Endodermal cell (in vitro differentiated cells): Measurements from ENCODE around the gene IRX5. TPM values are rescaled to one million over a fixed set of nuclear protein-coding genes. Genes with fewer than 3 reads are reported as not detected.

Source experiments
- DNase-seq: peaks from one replicate; pipeline ENCODE4 v3.0.0-alpha.2; 2017
- H3K27ac ChIP-seq: 2 replicates; pipeline ENCODE4 v1.5.1; 2013; ENCODE audit warnings: mild to moderate bottlenecking, low read depth, low read length, moderate library complexity
- H3K27me3 ChIP-seq: 2 replicates; pipeline ENCODE4 v1.6.1; 2013; ENCODE audit warnings: mild to moderate bottlenecking, low read length, moderate library complexity; ENCODE audit not compliant: insufficient read depth, control insufficient read depth, poor library complexity, severe bottlenecking
- H3K36me3 ChIP-seq: 2 replicates; pipeline ENCODE4 v1.7.0; 2013; ENCODE audit warnings: mild to moderate bottlenecking, low read length, moderate library complexity; ENCODE audit not compliant: control insufficient read depth, insufficient read depth
- H3K4me1 ChIP-seq: one replicate; pipeline ENCODE4 v1.7.0; 2013; ENCODE audit warnings: low read length; ENCODE audit not compliant: control insufficient read depth, insufficient read depth
- H3K4me3 ChIP-seq: 2 replicates; pipeline ENCODE4 v1.5.1; 2013; ENCODE audit warnings: mild to moderate bottlenecking, low read length, moderate library complexity
- H3K9ac ChIP-seq: 2 replicates; pipeline ENCODE4 v1.6.1; 2013; ENCODE audit warnings: mild to moderate bottlenecking, low read length, moderate library complexity; ENCODE audit not compliant: poor library complexity, severe bottlenecking; ENCODE audit errors: extremely low read depth
- H3K9me3 ChIP-seq: 2 replicates; pipeline ENCODE4 v1.6.1; 2013; ENCODE audit warnings: mild to moderate bottlenecking, low read length, moderate library complexity; ENCODE audit not compliant: control insufficient read depth
- H3K27ac Mint-ChIP-seq: 2 replicates; pipeline ENCODE4 v1.8.0; 2020; ENCODE audit warnings: mixed read lengths
- H3K27me3 Mint-ChIP-seq: 2 replicates; pipeline ENCODE4 v1.8.0; 2021; ENCODE audit warnings: mild to moderate bottlenecking, mixed read lengths; ENCODE audit not compliant: insufficient read depth
- H3K36me3 Mint-ChIP-seq: 2 replicates; pipeline ENCODE4 v1.8.0; 2020; ENCODE audit warnings: low read depth, mixed read lengths
- H3K4me1 Mint-ChIP-seq: 2 replicates; pipeline ENCODE4 v1.8.0; 2020; ENCODE audit warnings: mixed read lengths
- H3K4me3 Mint-ChIP-seq: 2 replicates; pipeline ENCODE4 v1.8.0; 2020; ENCODE audit warnings: mild to moderate bottlenecking, moderate library complexity, mixed read lengths
- H3K9me3 Mint-ChIP-seq: 2 replicates; pipeline ENCODE4 v1.8.0; 2020; ENCODE audit warnings: mild to moderate bottlenecking, mixed read lengths
- WGBS, 2 experiments: methylation state at CpG; one replicate each; pipeline versions ENCODE4 v1.1.5 to v1.1.7; 2013; ENCODE audit warnings: missing lambda C conversion rate in 2 of 2, mixed read lengths in 1 of 2; ENCODE audit not compliant: insufficient coverage in 1 of 2, insufficient read length in 1 of 2; 5-methylcytosine and 5-hydroxymethylcytosine counted together
- long read RNA-seq, 4 experiments: library from polyadenylated mRNA in 2 of 4; library from RNA in 1 of 4; library from capped mRNA in 1 of 4; stranded (forward) in 3 of 4; unstranded in 1 of 4; transcript quantifications; one replicate each; pipeline ENCODE4 v2.0.0, GENCODE V29; 2020 to 2021; ENCODE audit warnings: inconsistent platforms in 1 of 4
- polyA plus RNA-seq, 2 experiments: library from polyadenylated mRNA; stranded (reverse); fragments of 50-300 nt; gene quantifications; one replicate each; pipeline ENCODE4 v1.2.3, GENCODE V29; 2013
- total RNA-seq, 2 donors: library from RNA; stranded (reverse); fragmentation: NEBNext Ultra II Directional in 1 of 2; extraction: Animal tissue kit (Norgen Biotek cat#: 25700) in 1 of 2; gene quantifications; 2 replicates in 1 of 2; 3 replicates in 1 of 2; pipeline ENCODE4 v1.2.1, GENCODE V29; 2021
- TF ChIP-seq, protein P1 (sequence below): fragments of 200-600 bp; sonication (generic); conservative IDR thresholded peaks from 2 replicates; pipeline ENCODE4 v1.5.0; 2021; ENCODE audit warnings: antibody characterized with exemption, mild to moderate bottlenecking

The IRX5 gene
- total RNA-seq = 1 to 10 TPM; 1.6 to 2.6 TPM
- polyA plus RNA-seq (2013, experiment 1 of 2) = 17.1 TPM
- 12.0 TPM for polyA plus RNA-seq (2013, experiment 2 of 2)
- long read RNA-seq, experiment 1, partial matches to known transcripts = 2 of 2 reads
- long read RNA-seq, experiment 1, other reads (novel, unspliced or antisense) = 0 of 2 reads
- long read RNA-seq, experiment 2, partial matches to known transcripts = 0 of 3 reads
- long read RNA-seq, experiment 2, other reads (novel, unspliced or antisense) = 0 of 3 reads
- long read RNA-seq, experiment 3 = 0 reads
- long read RNA-seq, experiment 4 = 0 reads

DNA sequence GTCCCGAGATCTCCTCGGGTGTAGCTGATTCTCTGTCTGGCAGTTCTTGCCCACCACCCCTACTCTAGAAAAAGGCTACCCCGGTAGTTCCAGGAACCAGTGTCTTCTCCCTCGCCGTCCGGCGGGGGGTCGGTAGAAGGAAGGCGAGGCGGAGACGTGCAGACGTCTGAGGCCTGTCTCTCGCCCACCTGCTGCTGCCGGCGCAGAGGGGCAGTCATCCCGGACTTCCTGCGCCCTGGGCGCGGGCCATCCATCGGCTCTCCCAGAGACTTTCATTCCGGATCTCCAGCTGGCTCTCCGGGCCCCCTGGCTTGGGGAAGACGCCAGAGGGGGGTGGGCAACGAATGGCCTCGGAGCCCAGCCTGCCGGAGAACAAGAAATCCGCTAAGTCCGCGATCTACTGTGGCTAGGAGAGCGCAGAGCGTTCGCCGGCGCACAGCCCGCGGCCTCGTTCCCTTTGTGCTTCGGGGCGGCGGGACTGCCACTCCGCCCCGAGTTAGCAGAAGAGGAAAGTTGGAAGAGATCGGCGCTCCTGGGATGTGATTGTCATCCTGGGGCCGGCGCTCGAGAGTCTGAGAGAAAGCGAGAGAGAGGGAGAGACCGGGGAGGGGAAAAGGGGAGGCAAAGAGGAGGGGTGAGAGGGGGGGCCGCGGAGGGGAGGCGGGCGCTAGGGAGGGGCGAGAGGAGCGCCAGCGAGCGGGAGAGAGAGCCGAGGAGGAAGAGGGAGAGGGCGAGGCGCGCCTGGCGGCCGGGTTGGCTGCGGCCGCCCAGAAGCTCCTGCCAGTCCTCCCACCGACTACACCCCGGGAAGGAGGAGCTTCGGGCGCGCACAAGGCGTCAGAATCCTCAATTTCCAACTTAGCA is at the start of gene IRX5:
Gene IRX5, plus strand, starts transcription at position 861 of the 864 bp plus-strand sequence. CDS start 334 bp downstream, outside the sequence.
- peak within 1 kb of the TSS; percentile 93 for H3K27ac ChIP-seq
- H3K4me3 ChIP-seq = peak within 1 kb of the TSS; percentile 82
- Mint-ChIP-seq H3K27me3 (peaks cover 60% of the 10 kb centered on the region), H3K4me3 (peak within 1 kb of the TSS; percentile 75), H3K27ac (peak within 1 kb of the TSS; percentile 73), H3K9me3 (no peaks in the 10 kb centered on the region), H3K4me1 (peaks cover 35% of the 10 kb centered on the region), H3K36me3 (no peaks in the 10 kb centered on the region)
- TF ChIP-seq, protein P1, sequence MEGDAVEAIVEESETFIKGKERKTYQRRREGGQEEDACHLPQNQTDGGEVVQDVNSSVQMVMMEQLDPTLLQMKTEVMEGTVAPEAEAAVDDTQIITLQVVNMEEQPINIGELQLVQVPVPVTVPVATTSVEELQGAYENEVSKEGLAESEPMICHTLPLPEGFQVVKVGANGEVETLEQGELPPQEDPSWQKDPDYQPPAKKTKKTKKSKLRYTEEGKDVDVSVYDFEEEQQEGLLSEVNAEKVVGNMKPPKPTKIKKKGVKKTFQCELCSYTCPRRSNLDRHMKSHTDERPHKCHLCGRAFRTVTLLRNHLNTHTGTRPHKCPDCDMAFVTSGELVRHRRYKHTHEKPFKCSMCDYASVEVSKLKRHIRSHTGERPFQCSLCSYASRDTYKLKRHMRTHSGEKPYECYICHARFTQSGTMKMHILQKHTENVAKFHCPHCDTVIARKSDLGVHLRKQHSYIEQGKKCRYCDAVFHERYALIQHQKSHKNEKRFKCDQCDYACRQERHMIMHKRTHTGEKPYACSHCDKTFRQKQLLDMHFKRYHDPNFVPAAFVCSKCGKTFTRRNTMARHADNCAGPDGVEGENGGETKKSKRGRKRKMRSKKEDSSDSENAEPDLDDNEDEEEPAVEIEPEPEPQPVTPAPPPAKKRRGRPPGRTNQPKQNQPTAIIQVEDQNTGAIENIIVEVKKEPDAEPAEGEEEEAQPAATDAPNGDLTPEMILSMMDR = peak; percentile 53
- peaks cover 38% of the 10 kb centered on the region for H3K27me3 ChIP-seq
- peak; percentile 95 for DNase-seq
- peaks cover 4% of the 10 kb centered on the region for H3K36me3 ChIP-seq
- H3K9me3 ChIP-seq = no peaks in the 10 kb centered on the region
- 0% methylated on average over 17 to 66 of the region's 71 CpGs for WGBS, 2 experiments
- peaks cover 4% of the 10 kb centered on the region for H3K4me1 ChIP-seq
- peak within 1 kb of the TSS; percentile 57 for H3K9ac ChIP-seq

DNA sequence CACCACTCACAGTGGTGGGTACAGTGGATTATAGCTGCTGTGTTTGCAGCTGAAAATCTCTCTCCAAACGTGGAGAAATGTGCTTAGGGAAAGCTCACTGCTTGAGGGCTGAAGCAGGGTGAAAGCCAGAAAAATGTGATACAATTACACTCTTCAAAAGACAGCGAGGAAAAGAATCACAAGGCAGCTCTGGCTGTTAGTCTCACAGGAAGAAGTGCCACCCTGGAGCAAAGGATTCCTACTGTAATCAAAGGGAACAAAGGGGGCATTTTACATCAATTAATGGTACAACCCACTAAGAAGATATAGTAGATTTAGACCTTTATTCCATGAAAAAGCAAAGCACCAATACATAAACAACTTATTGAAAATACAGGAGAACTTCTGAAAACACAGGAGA is 48.1 kb upstream of the IRX5 start:
- H3K9me3 ChIP-seq = no peaks in the 10 kb centered on the region
- H3K27me3 ChIP-seq = no peaks in the 10 kb centered on the region
- Mint-ChIP-seq H3K9me3 (peaks cover 10% of the 10 kb centered on the region), H3K27me3 (no peaks in the 10 kb centered on the region), H3K4me3 (no peak overlapping the region), H3K4me1 (no peaks in the 10 kb centered on the region), H3K36me3 (no peaks in the 10 kb centered on the region), H3K27ac (no peak overlapping the region)
- no peak overlapping the region for H3K4me3 ChIP-seq
- no peaks in the 10 kb centered on the region for H3K36me3 ChIP-seq
- H3K27ac ChIP-seq = no peak overlapping the region
- no peak overlapping the region for H3K9ac ChIP-seq
- DNase-seq = no peak
- no peaks in the 10 kb centered on the region for H3K4me1 ChIP-seq
- TF ChIP-seq, protein P1 = no peak
- 79 to 80% methylated on average over 1 to 2 of the region's 2 CpGs for WGBS, 2 experiments

DNA sequence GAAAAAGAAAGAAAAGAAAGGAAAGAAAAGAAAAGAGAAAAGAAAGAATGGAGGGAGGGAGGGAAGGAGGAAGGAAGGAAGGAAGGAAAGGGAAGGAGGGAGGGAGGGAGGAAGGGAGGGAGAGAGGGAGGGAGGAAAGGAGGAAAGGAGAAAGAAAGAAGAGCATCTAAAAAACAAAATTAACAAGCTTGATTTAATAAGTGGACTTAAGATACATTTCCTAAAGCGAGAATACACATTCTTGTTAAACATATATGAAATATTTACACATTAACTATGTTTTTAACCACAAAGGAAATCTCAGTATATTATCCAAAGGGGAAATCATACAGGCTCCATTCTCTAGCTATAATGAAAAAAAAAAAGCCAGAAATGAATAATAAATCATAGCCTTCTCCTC is 47.3 kb upstream of the IRX5 start:
- Mint-ChIP-seq H3K27ac (no peak overlapping the region), H3K4me3 (no peak overlapping the region), H3K36me3 (no peaks in the 10 kb centered on the region), H3K27me3 (no peaks in the 10 kb centered on the region), H3K4me1 (no peaks in the 10 kb centered on the region), H3K9me3 (peaks cover 10% of the 10 kb centered on the region)
- TF ChIP-seq, protein P1 = no peak
- no peaks in the 10 kb centered on the region for H3K9me3 ChIP-seq
- DNase-seq = no peak
- no peaks in the 10 kb centered on the region for H3K36me3 ChIP-seq
- H3K4me1 ChIP-seq = no peaks in the 10 kb centered on the region
- WGBS, 2 experiments = 100% methylated on average over 1 of the region's 1 CpG; no CpG with 5 or more reads in 1 of the 2 experiments
- no peaks in the 10 kb centered on the region for H3K27me3 ChIP-seq
- no peak overlapping the region for H3K27ac ChIP-seq
- no peak overlapping the region for H3K9ac ChIP-seq
- no peak overlapping the region for H3K4me3 ChIP-seq
